Skeletal muscle tissue (tissue), 4 donors: ENCODE results near the gene SCAMP4. TPM values are rescaled to one million over a fixed set of nuclear protein-coding genes. Genes with fewer than 3 reads are reported as not detected.
A peak's percentile ranks its signal among the peaks of the same experiment; 100 is the strongest.

Source experiments
- H3K27ac ChIP-seq: one replicate; pipeline ENCODE4 v1.7.0; 2013; ENCODE audit warnings: mild to moderate bottlenecking, low read depth, low read length, inconsistent platforms
- H3K27me3 ChIP-seq, 3 donors: one replicate each; pipeline ENCODE4 v1.7.0; 2013; ENCODE audit warnings: low read length in 3 of 3; ENCODE audit not compliant: control insufficient read depth in 3 of 3, insufficient read depth in 3 of 3
- H3K36me3 ChIP-seq, 3 donors: one replicate each; pipeline ENCODE4 v1.7.0; 2013; ENCODE audit warnings: low read length in 3 of 3; ENCODE audit not compliant: control insufficient read depth in 3 of 3, insufficient read depth in 3 of 3
- H3K4me1 ChIP-seq, 3 donors: one replicate each; pipeline ENCODE4 v1.7.0; 2013; ENCODE audit warnings: low read length in 3 of 3, mild to moderate bottlenecking in 3 of 3; ENCODE audit not compliant: control insufficient read depth in 3 of 3, insufficient read depth in 3 of 3
- H3K4me3 ChIP-seq, 3 donors: one replicate each; pipeline ENCODE4 v1.7.0; 2013; ENCODE audit warnings: low read length in 3 of 3
- H3K9ac ChIP-seq, 3 donors: one replicate each; pipeline ENCODE4 v1.7.0; 2013; ENCODE audit warnings: low read length in 3 of 3, mild to moderate bottlenecking in 3 of 3, moderate library complexity in 2 of 3, low read depth in 1 of 3
- H3K9me3 ChIP-seq, 3 donors: one replicate each; pipeline ENCODE4 v1.7.0; 2013; ENCODE audit warnings: low read length in 3 of 3; ENCODE audit not compliant: control insufficient read depth in 3 of 3
- total RNA-seq: library from RNA; depleted of rRNA; stranded (reverse); fragments of >200 nt; gene quantifications from one replicate; pipeline ENCODE4 v1.2.3, GENCODE V29; 2014
- donor health status: Osteomylitis.

SCAMP4 gene
- total RNA-seq, 1 donor from 2014 or later, result 8.9 TPM

- Histone ChIP-seq H3K27me3 (no peaks in the 10 kb centered on the region), H3K27ac (no peak overlapping the region), H3K9ac (no peak overlapping the region), H3K36me3 (peaks cover 0 to 3% (median 0%) of the 10 kb centered on the region in 3 donors), H3K9me3 (no peaks in the 10 kb centered on the region), H3K4me3 (no peak overlapping the region), H3K4me1 (peaks cover 7 to 31% (median 14%) of the 10 kb centered on the region in 3 donors)
These were observed 49.3 kb downstream of the SCAMP4 start for GRCh38 chr19:1954532-1954933.

GRCh38 chr19:1955171-1956121 lies 50.2 kb downstream of the SCAMP4 start:
- H3K4me1 ChIP-seq, result peaks cover 7 to 31% (median 14%) of the 10 kb centered on the region in 3 donors
- peaks cover 0 to 3% (median 0%) of the 10 kb centered on the region in 3 donors for H3K36me3 ChIP-seq
- no peaks in the 10 kb centered on the region for H3K9me3 ChIP-seq
- no peak overlapping the region for H3K9ac ChIP-seq
- H3K4me3 ChIP-seq, result no peak overlapping the region
- H3K27me3 ChIP-seq, result no peaks in the 10 kb centered on the region
- no peak overlapping the region for H3K27ac ChIP-seq

GRCh38 chr19:1956122-1956494 lies 50.9 kb downstream of the SCAMP4 start:
- Histone ChIP-seq H3K4me1 (peaks cover 7 to 31% (median 14%) of the 10 kb centered on the region in 3 donors), H3K4me3 (no peak overlapping the region), H3K36me3 (peaks cover 0 to 3% (median 0%) of the 10 kb centered on the region in 3 donors), H3K9me3 (no peaks in the 10 kb centered on the region), H3K9ac (peak overlapping the region in 1 of 3 donors; percentile 82), H3K27ac (no peak overlapping the region), H3K27me3 (no peaks in the 10 kb centered on the region)

GRCh38 chr19:1956868-1957492 lies 51.8 kb downstream of the SCAMP4 start:
- Histone ChIP-seq H3K4me3 (peak overlapping the region in 1 of 3 donors; percentile 52), H3K9me3 (no peaks in the 10 kb centered on the region), H3K9ac (peak overlapping the region; percentile 45 to 82 (median 57)), H3K27ac (peak overlapping the region; percentile 51), H3K36me3 (peaks cover 0 to 1% (median 0%) of the 10 kb centered on the region in 3 donors), H3K4me1 (peaks cover 7 to 31% (median 14%) of the 10 kb centered on the region in 3 donors), H3K27me3 (no peaks in the 10 kb centered on the region)

GRCh38 chr19:1957562-1958248 lies 52.5 kb downstream of the SCAMP4 start:
- no peaks in the 10 kb centered on the region for H3K27me3 ChIP-seq
- no peaks in the 10 kb centered on the region for H3K9me3 ChIP-seq
- H3K4me3 ChIP-seq, result peak overlapping the region in 1 of 3 donors; percentile 52
- peak overlapping the region in 2 of 3 donors; percentile 57 to 82 for H3K9ac ChIP-seq
- H3K36me3 ChIP-seq, result peaks cover 0 to under 1% (median under 1%) of the 10 kb centered on the region in 3 donors
- H3K27ac ChIP-seq, result no peak overlapping the region
- H3K4me1 ChIP-seq, result peaks cover 7 to 31% (median 14%) of the 10 kb centered on the region in 3 donors

- Histone ChIP-seq H3K27me3 (no peaks in the 10 kb centered on the region), H3K36me3 (peaks cover 0 to 3% (median 2%) of the 10 kb centered on the region in 3 donors), H3K4me3 (no peak overlapping the region), H3K27ac (no peak overlapping the region), H3K9ac (no peak overlapping the region), H3K4me1 (peaks cover 7 to 26% (median 14%) of the 10 kb centered on the region in 3 donors), H3K9me3 (no peaks in the 10 kb centered on the region)
These were observed 54.9 kb downstream of the SCAMP4 start for GRCh38 chr19:1959928-1960589.

GRCh38 chr19:1961000-1961883 lies 56.0 kb downstream of the SCAMP4 start:
- no peak overlapping the region for H3K27ac ChIP-seq
- no peaks in the 10 kb centered on the region for H3K27me3 ChIP-seq
- H3K9me3 ChIP-seq, result no peaks in the 10 kb centered on the region
- no peak overlapping the region for H3K9ac ChIP-seq
- no peak overlapping the region for H3K4me3 ChIP-seq
- peaks cover 7 to 18% (median 12%) of the 10 kb centered on the region in 3 donors for H3K4me1 ChIP-seq
- peaks cover 0 to 3% (median 2%) of the 10 kb centered on the region in 3 donors for H3K36me3 ChIP-seq

- no peak overlapping the region for H3K4me3 ChIP-seq
- no peaks in the 10 kb centered on the region for H3K27me3 ChIP-seq
- no peak overlapping the region for H3K27ac ChIP-seq
- peaks cover 0 to 4% (median 0%) of the 10 kb centered on the region in 3 donors for H3K4me1 ChIP-seq
- no peak overlapping the region for H3K9ac ChIP-seq
- H3K36me3 ChIP-seq, result peaks cover 0 to 6% (median 2%) of the 10 kb centered on the region in 3 donors
- H3K9me3 ChIP-seq, result no peaks in the 10 kb centered on the region
These were observed 57.5 kb downstream of the SCAMP4 start for GRCh38 chr19:1962674-1963073.
